Activated CD4-positive, alpha-beta T cell treated with anti-CD3 and anti-CD28 coated beads for 36 hours (primary cell): ENCODE data around the gene MAST4. TPM values are rescaled to one million over a fixed set of nuclear protein-coding genes. Genes with fewer than 3 reads are reported as not detected.

ENCODE experiments used
- ATAC-seq: fragments of 200-7000 bp; cut with Tn5 transposase; one replicate; pipeline ENCODE4 v1.10.0; 2021; ENCODE audit warnings: mild to moderate bottlenecking, moderate library complexity
- CTCF ChIA-PET: fragments of 350-600 bp; sonication (Branson Sonifier 250); formaldehyde crosslinking; loops from one replicate; lab custom pipeline; 2021; ENCODE audit warnings: antibody characterized with exemption; lab: Charles Lee
- POLR2A ChIA-PET: fragments of 350-600 bp; sonication (Branson Sonifier 250); formaldehyde crosslinking; loops from one replicate; lab custom pipeline; 2021; ENCODE audit warnings: antibody characterized with exemption, inconsistent platforms; lab: Charles Lee
- DNase-seq: peaks from one replicate; pipeline ENCODE4 v3.0.0-alpha.2; 2020
- H3K27ac Mint-ChIP-seq: one replicate; pipeline ENCODE4 v1.8.0; 2021; ENCODE audit warnings: mixed read lengths
- H3K27me3 Mint-ChIP-seq: one replicate; pipeline ENCODE4 v1.8.0; 2021; ENCODE audit warnings: mixed read lengths
- H3K36me3 Mint-ChIP-seq: one replicate; pipeline ENCODE4 v1.8.0; 2021; ENCODE audit warnings: low read depth, mixed read lengths
- H3K4me1 Mint-ChIP-seq: one replicate; pipeline ENCODE4 v1.8.0; 2021; ENCODE audit warnings: mixed read lengths
- H3K4me3 Mint-ChIP-seq: one replicate; pipeline ENCODE4 v1.8.0; 2021; ENCODE audit warnings: mild to moderate bottlenecking, moderate library complexity, mixed read lengths
- H3K9me3 Mint-ChIP-seq: one replicate; pipeline ENCODE4 v1.8.0; 2021; ENCODE audit warnings: low read depth, mixed read lengths
- intact Hi-C, 2 experiments: fragments of 100-400 bp; cut with DNase I in 1 of 2; cut with micrococcal nuclease in 1 of 2; formaldehyde crosslinking; loops; one replicate each; pipeline versions ENCODE4 v1.14.2 to v1.15.1; 2022 to 2024; cut with DNase I, micrococcal nuclease
- total RNA-seq, 2 experiments: library from RNA; stranded (reverse); gene quantifications; one replicate each; pipeline ENCODE4 v1.2.3, GENCODE V29; 2021

MAST4 gene
- total RNA-seq, 2 experiments from 2014 or later: 19.2 to 26.7 TPM

GRCh38 chr5:66828548-66829357, 232.6 kb downstream of the MAST4 start:
- POLR2A ChIA-PET: interaction anchor here (2.7 kb wide), 1 partner anchor 12 kb away, joined by 14 read pairs; no protein-coding TSS in a partner anchor
- peak; percentile 82 for DNase-seq
- peak overlapping the region; percentile 82 for H3K4me3 Mint-ChIP-seq
- CTCF ChIA-PET: interaction anchor here (0.6 to 3.9 kb wide), 13 partner anchors 8 to 334 kb away, joined by 3 to 26 read pairs (median 3); no protein-coding TSS in a partner anchor
- no peaks in the 10 kb centered on the region for H3K36me3 Mint-ChIP-seq
- intact Hi-C loops: loop anchor here (1.0 to 10.0 kb wide), 6 partner anchors 12 to 904 kb away; partner anchors contain the start of gene ERBIN (in 1 of the 2)
- peak; percentile 93 for ATAC-seq
- H3K27ac Mint-ChIP-seq: peak overlapping the region; percentile 83
- H3K27me3 Mint-ChIP-seq: peaks cover 27% of the 10 kb centered on the region
- H3K9me3 Mint-ChIP-seq: no peaks in the 10 kb centered on the region
- H3K4me1 Mint-ChIP-seq: peaks cover 25% of the 10 kb centered on the region

- ChIA-PET CTCF (interaction anchor here (0.6 to 3.9 kb wide), 9 partner anchors 11 to 822 kb away, joined by 3 to 26 read pairs (median 3); no protein-coding TSS in a partner anchor), POLR2A (interaction anchor here (2.7 kb wide), 1 partner anchor 11 kb away, joined by 14 read pairs; no protein-coding TSS in a partner anchor)
- H3K9me3 Mint-ChIP-seq: no peaks in the 10 kb centered on the region
- peak overlapping the region; percentile 82 for H3K4me3 Mint-ChIP-seq
- H3K4me1 Mint-ChIP-seq: peaks cover 19% of the 10 kb centered on the region
- peak overlapping the region; percentile 83 for H3K27ac Mint-ChIP-seq
- H3K36me3 Mint-ChIP-seq: no peaks in the 10 kb centered on the region
- intact Hi-C loops: loop anchor here (1.0 to 10.0 kb wide), 6 partner anchors 11 to 905 kb away; partner anchors contain the start of gene ERBIN (in 1 of the 2)
- DNase-seq: no peak
- H3K27me3 Mint-ChIP-seq: peaks cover 29% of the 10 kb centered on the region
- ATAC-seq: no peak
These were observed 233.1 kb downstream of the MAST4 start for GRCh38 chr5:66829358-66829674.

- H3K36me3 Mint-ChIP-seq: no peaks in the 10 kb centered on the region
- no peak for ATAC-seq
- H3K27ac Mint-ChIP-seq: no peak overlapping the region
- H3K9me3 Mint-ChIP-seq: no peaks in the 10 kb centered on the region
- no peak overlapping the region for H3K4me3 Mint-ChIP-seq
- H3K27me3 Mint-ChIP-seq: peaks cover 29% of the 10 kb centered on the region
- peaks cover 18% of the 10 kb centered on the region for H3K4me1 Mint-ChIP-seq
- DNase-seq: no peak
- intact Hi-C loops: loop anchor here (1.0 to 10.0 kb wide), 6 partner anchors 10 to 905 kb away; partner anchors contain the start of gene ERBIN (in 1 of the 2)
- CTCF ChIA-PET: interaction anchor here (0.6 to 3.9 kb wide), 8 partner anchors 10 to 822 kb away, joined by 3 to 26 read pairs (median 4); no protein-coding TSS in a partner anchor
- POLR2A ChIA-PET: interaction anchor here (2.7 kb wide), 1 partner anchor 11 kb away, joined by 14 read pairs; no protein-coding TSS in a partner anchor
These were observed 233.6 kb downstream of the MAST4 start for GRCh38 chr5:66829826-66830225.

- Mint-ChIP-seq H3K4me1 (peaks cover 18% of the 10 kb centered on the region), H3K9me3 (no peaks in the 10 kb centered on the region), H3K36me3 (no peaks in the 10 kb centered on the region), H3K27me3 (peaks cover 29% of the 10 kb centered on the region), H3K4me3 (no peak overlapping the region), H3K27ac (no peak overlapping the region)
- POLR2A ChIA-PET: interaction anchor here (2.7 kb wide), 1 partner anchor 10 kb away, joined by 14 read pairs; no protein-coding TSS in a partner anchor
- ATAC-seq: no peak
- DNase-seq: no peak
- CTCF ChIA-PET: interaction anchor here (0.7 to 3.9 kb wide), 5 partner anchors 10 to 34 kb away, joined by 3 to 26 read pairs (median 6); no protein-coding TSS in a partner anchor
- intact Hi-C loops: no loop called here
These were observed 234.4 kb downstream of the MAST4 start for GRCh38 chr5:66830636-66831035.

- no peak for ATAC-seq
- ChIA-PET POLR2A (interaction anchor here (0.8 to 1.9 kb wide), 2 partner anchors 10 to 57 kb away, joined by 5 to 14 read pairs; no protein-coding TSS in a partner anchor), CTCF (interaction anchor here (0.7 to 2.9 kb wide), 5 partner anchors 10 to 27 kb away, joined by 3 to 26 read pairs (median 6); no protein-coding TSS in a partner anchor)
- Mint-ChIP-seq H3K4me3 (no peak overlapping the region), H3K9me3 (peaks cover 1% of the 10 kb centered on the region), H3K27ac (no peak overlapping the region), H3K27me3 (peaks cover 19% of the 10 kb centered on the region), H3K36me3 (no peaks in the 10 kb centered on the region), H3K4me1 (peaks cover 47% of the 10 kb centered on the region)
- no peak for DNase-seq
- intact Hi-C loops: loop anchor here (1.0 to 5.0 kb wide), 4 partner anchors 10 to 367 kb away; no protein-coding TSS in a partner anchor
These were observed 243.5 kb downstream of the MAST4 start for GRCh38 chr5:66839636-66840185.

GRCh38 chr5:66840511-66841013, 244.4 kb downstream of the MAST4 start:
- no peaks in the 10 kb centered on the region for H3K36me3 Mint-ChIP-seq
- intact Hi-C loops: loop anchor here (1.0 to 5.0 kb wide), 4 partner anchors 11 to 366 kb away; no protein-coding TSS in a partner anchor
- H3K27me3 Mint-ChIP-seq: peaks cover 20% of the 10 kb centered on the region
- H3K9me3 Mint-ChIP-seq: peaks cover 2% of the 10 kb centered on the region
- peak overlapping the region; percentile 67 for H3K27ac Mint-ChIP-seq
- ChIA-PET CTCF (interaction anchor here (0.7 to 2.9 kb wide), 5 partner anchors 9 to 28 kb away, joined by 3 to 26 read pairs (median 6); no protein-coding TSS in a partner anchor), POLR2A (interaction anchor here (0.8 to 1.9 kb wide), 2 partner anchors 11 to 56 kb away, joined by 5 to 14 read pairs; no protein-coding TSS in a partner anchor)
- peak; percentile 68 for DNase-seq
- peaks cover 47% of the 10 kb centered on the region for H3K4me1 Mint-ChIP-seq
- no peak overlapping the region for H3K4me3 Mint-ChIP-seq
- peak; percentile 86 for ATAC-seq

- CTCF ChIA-PET: interaction anchor here (1.1 to 2.9 kb wide), 3 partner anchors 11 to 26 kb away, joined by 3 to 26 read pairs (median 6); no protein-coding TSS in a partner anchor
- DNase-seq: no peak
- no peaks in the 10 kb centered on the region for H3K36me3 Mint-ChIP-seq
- H3K27me3 Mint-ChIP-seq: peaks cover 20% of the 10 kb centered on the region
- peak; percentile 23 for ATAC-seq
- peak overlapping the region; percentile 37 for H3K27ac Mint-ChIP-seq
- H3K4me1 Mint-ChIP-seq: peaks cover 47% of the 10 kb centered on the region
- no peak overlapping the region for H3K4me3 Mint-ChIP-seq
- H3K9me3 Mint-ChIP-seq: peaks cover 2% of the 10 kb centered on the region
- intact Hi-C loops: loop anchor here (2.0 to 5.0 kb wide), 2 partner anchors 18 to 289 kb away; no protein-coding TSS in a partner anchor
- POLR2A ChIA-PET: interaction anchor here (1.9 kb wide), 1 partner anchor 12 kb away, joined by 14 read pairs; no protein-coding TSS in a partner anchor
These were observed 245.1 kb downstream of the MAST4 start for GRCh38 chr5:66841264-66841663.

- DNase-seq (no peak), ATAC-seq (no peak)
- intact Hi-C loops: loop anchor here in 1 of 2 experiments (5.0 kb wide), 1 partner anchor 290 kb away; no protein-coding TSS in a partner anchor
- Mint-ChIP-seq H3K27ac (no peak overlapping the region), H3K4me3 (no peak overlapping the region), H3K27me3 (peaks cover 23% of the 10 kb centered on the region), H3K9me3 (peaks cover 2% of the 10 kb centered on the region), H3K36me3 (no peaks in the 10 kb centered on the region), H3K4me1 (peaks cover 47% of the 10 kb centered on the region)
- ChIA-PET POLR2A (no interaction called here), CTCF (interaction anchor here (1.1 kb wide), 1 partner anchor 28 kb away, joined by 3 read pairs; no protein-coding TSS in a partner anchor)
These were observed 246.3 kb downstream of the MAST4 start for GRCh38 chr5:66842540-66842939.

- H3K36me3 Mint-ChIP-seq: no peaks in the 10 kb centered on the region
- POLR2A ChIA-PET: no interaction called here
- no peak overlapping the region for H3K4me3 Mint-ChIP-seq
- no peak for DNase-seq
- CTCF ChIA-PET: no interaction called here
- peaks cover 2% of the 10 kb centered on the region for H3K9me3 Mint-ChIP-seq
- H3K4me1 Mint-ChIP-seq: peaks cover 47% of the 10 kb centered on the region
- intact Hi-C loops: loop anchor here in 1 of 2 experiments (5.0 kb wide), 1 partner anchor 291 kb away; no protein-coding TSS in a partner anchor
- peaks cover 23% of the 10 kb centered on the region for H3K27me3 Mint-ChIP-seq
- ATAC-seq: no peak
- H3K27ac Mint-ChIP-seq: no peak overlapping the region
These were observed 246.9 kb downstream of the MAST4 start for GRCh38 chr5:66843065-66843464.
